ENCODE data around the gene XPA. TPM values are rescaled to one million over a fixed set of nuclear protein-coding genes. Genes with fewer than 3 reads are reported as not detected.

The XPA gene
- polyA plus RNA-seq, 2 of the 4 experiments (the other 2 are of a cell fraction): 8.0 to 14.0 TPM

- ATAC-seq (no peak; a peak in 2 of 6 replicates), DNase-seq (ENCODE audit: low read depth in 1 of 2, low spot score in 1 of 2) (no peak), FAIRE-seq (no peak)
- no peak for TF ChIP-seq ZSCAN20 (CRISPR knock-in tag; IDR thresholded peaks at IDR 0.05)
- TF ChIP-seq ELK1 (IDR thresholded peaks at IDR 0.05; ENCODE audit: low read depth, low read length): no peak
- no peak for TF ChIP-seq ATOH8 (CRISPR knock-in tag; IDR thresholded peaks at IDR 0.05; ENCODE audit: low read depth)
- TF ChIP-seq PHF8 (IDR thresholded peaks at IDR 0.05; ENCODE audit: borderline replicate concordance, low read depth): no peak
- TF ChIP-seq EP300 (IDR thresholded peaks at IDR 0.05): no peak
- no peak for TF ChIP-seq RCOR1 (IDR thresholded peaks at IDR 0.05; ENCODE audit: low read depth, low read length)
- TF ChIP-seq CBX8 (IDR thresholded peaks at IDR 0.05): no peak
- no peak for TF ChIP-seq BHLHE40 (IDR thresholded peaks at IDR 0.05; ENCODE audit: low read depth, low read length)
- TF ChIP-seq TP53 (CRISPR knock-in tag; IDR thresholded peaks at IDR 0.05): no peak
- TF ChIP-seq JUN (IDR thresholded peaks at IDR 0.05): no peak
- no peak for TF ChIP-seq PBX3 (IDR thresholded peaks at IDR 0.05)
- no peak for TF ChIP-seq ZNF302 (CRISPR knock-in tag; IDR thresholded peaks at IDR 0.05)
- no peak for TF ChIP-seq ESRRA (IDR thresholded peaks at IDR 0.05; ENCODE audit: borderline replicate concordance, low read length)
- H3K4me1 ChIP-seq: peaks cover 33% of the 10 kb centered on the region
- no peaks in the 10 kb centered on the region for H3K9me3 ChIP-seq
- peak overlapping the region; percentile 73 for H3K4me3 ChIP-seq
- WGBS (ENCODE audit: missing lambda C conversion rate): 22% methylated on average over 9 of the region's 9 CpGs
- H3K27ac ChIP-seq: peak overlapping the region; percentile 89 to 98
- CTCF ChIA-PET: interaction anchor here (0.9 to 11.8 kb wide), 4 partner anchors 15 to 205 kb away, joined by 3 to 98 read pairs (median 4); no protein-coding TSS in a partner anchor
- H3K4me2 ChIP-seq: peak overlapping the region; percentile 91
- POLR2A ChIA-PET: interaction anchor here (0.9 to 1.7 kb wide), 4 partner anchors 17 to 360 kb away, joined by 3 to 9 read pairs (median 4); partner anchors contain the start of genes NANS, NCBP1 and TSTD2
Measured at GRCh38 chr9:97695995-97696802, 941 bp downstream of the XPA start.

GRCh38 chr9:97695390-97695789 lies 1.8 kb downstream of the XPA start:
- Histone ChIP-seq H3K4me1 (peaks cover 33% of the 10 kb centered on the region), H3K27ac (no peak overlapping the region), H3K9me3 (no peaks in the 10 kb centered on the region), H3K4me3 (peak overlapping the region; percentile 73; the same call in 1 of the 3 replicates), H3K4me2 (peak overlapping the region; percentile 91)
- ChIA-PET CTCF (interaction anchor here (0.9 to 11.8 kb wide), 3 partner anchors 14 to 206 kb away, joined by 3 to 98 read pairs (median 4); no protein-coding TSS in a partner anchor), POLR2A (no interaction called here)
- ATAC-seq (no peak), DNase-seq (ENCODE audit: low read depth in 1 of 2, low spot score in 1 of 2) (no peak), FAIRE-seq (no peak)
- WGBS (ENCODE audit: missing lambda C conversion rate): 69% methylated on average over 3 of the region's 3 CpGs
- TF ChIP-seq HOXB13 (CRISPR knock-in tag; IDR thresholded peaks at IDR 0.05; ENCODE audit: low read depth) (no peak), ZNF302 (CRISPR knock-in tag; IDR thresholded peaks at IDR 0.05) (no peak), KDM1A (IDR thresholded peaks at IDR 0.05; ENCODE audit: low read depth) (no peak), SMC3 (IDR thresholded peaks at IDR 0.05) (no peak), EHMT2 (IDR thresholded peaks at IDR 0.05; ENCODE audit: low read depth) (no peak), ELK1 (IDR thresholded peaks at IDR 0.05; ENCODE audit: low read depth, low read length) (no peak), RAD21 (conservative IDR thresholded peaks at IDR 0.05 in 1 of 2, IDR thresholded peaks at IDR 0.05 in 1 of 2) (no peak), RFX5 (IDR thresholded peaks at IDR 0.05) (no peak), KDM5A (IDR thresholded peaks at IDR 0.05) (no peak), FOSB (CRISPR knock-in tag; IDR thresholded peaks at IDR 0.05) (no peak), POLR2A (IDR thresholded peaks at IDR 0.05; ENCODE audit: low read length) (no peak), JUN (IDR thresholded peaks at IDR 0.05) (no peak), EHF (CRISPR knock-in tag; IDR thresholded peaks at IDR 0.05) (no peak), EP300 (IDR thresholded peaks at IDR 0.05) (no peak), TP53 (CRISPR knock-in tag; IDR thresholded peaks at IDR 0.05) (no peak)
